ENCODE data around the gene DLGAP1.

DNA sequence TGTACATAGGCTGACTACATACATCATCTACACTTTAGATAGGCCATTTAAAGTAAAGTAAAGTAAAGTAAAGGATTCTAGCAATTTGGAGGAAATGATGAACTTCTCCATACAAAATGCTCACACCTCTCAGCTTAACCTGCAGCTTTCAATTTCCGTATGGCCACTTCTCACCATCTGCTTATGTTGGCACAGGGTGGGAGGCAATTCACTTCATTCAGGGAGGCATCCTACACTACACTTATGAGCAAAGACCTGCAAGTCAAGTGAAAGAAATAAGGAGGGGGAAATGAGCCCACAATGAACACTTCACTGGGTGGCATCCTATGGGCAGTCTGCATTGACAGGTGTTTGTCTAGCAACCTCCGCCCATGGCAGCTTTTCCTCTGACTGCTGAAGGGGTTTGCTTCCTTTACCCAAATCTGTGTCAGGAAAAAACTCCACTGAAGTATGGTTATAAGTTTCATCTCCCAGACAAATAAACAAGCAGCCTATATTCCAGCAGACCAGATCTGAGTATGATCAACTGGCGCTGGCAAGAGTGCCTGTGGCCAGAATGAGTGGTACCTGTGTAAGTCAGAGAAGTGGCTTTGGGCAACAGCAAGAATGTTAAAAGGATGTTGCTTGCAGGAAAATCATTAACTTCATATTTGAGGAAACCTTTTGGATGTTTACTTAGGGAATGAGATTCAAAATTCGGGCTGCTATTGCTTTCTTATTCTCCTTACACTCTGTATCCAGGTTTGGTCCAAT, 556.1 kb downstream of the DLGAP1 start:
- TF ChIP-seq POLR2A (IDR thresholded peaks at IDR 0.05) = no peak
- TF ChIP-seq, protein P1, sequence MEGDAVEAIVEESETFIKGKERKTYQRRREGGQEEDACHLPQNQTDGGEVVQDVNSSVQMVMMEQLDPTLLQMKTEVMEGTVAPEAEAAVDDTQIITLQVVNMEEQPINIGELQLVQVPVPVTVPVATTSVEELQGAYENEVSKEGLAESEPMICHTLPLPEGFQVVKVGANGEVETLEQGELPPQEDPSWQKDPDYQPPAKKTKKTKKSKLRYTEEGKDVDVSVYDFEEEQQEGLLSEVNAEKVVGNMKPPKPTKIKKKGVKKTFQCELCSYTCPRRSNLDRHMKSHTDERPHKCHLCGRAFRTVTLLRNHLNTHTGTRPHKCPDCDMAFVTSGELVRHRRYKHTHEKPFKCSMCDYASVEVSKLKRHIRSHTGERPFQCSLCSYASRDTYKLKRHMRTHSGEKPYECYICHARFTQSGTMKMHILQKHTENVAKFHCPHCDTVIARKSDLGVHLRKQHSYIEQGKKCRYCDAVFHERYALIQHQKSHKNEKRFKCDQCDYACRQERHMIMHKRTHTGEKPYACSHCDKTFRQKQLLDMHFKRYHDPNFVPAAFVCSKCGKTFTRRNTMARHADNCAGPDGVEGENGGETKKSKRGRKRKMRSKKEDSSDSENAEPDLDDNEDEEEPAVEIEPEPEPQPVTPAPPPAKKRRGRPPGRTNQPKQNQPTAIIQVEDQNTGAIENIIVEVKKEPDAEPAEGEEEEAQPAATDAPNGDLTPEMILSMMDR (IDR thresholded peaks at IDR 0.05 in 4 of 5, conservative IDR thresholded peaks at IDR 0.05 in 1 of 5) = no peak
